ENCODE measurements around the gene FLRT2. TPM values are rescaled to one million over a fixed set of nuclear protein-coding genes. Genes with fewer than 3 reads are reported as not detected.

FLRT2 gene
- total and polyA plus RNA-seq, 10 of the 15 experiments (the other 5 are each of a cell fraction or from before 2014, with no cell fraction given): 0.03 to 0.13 TPM; not detected in 8

DNA sequence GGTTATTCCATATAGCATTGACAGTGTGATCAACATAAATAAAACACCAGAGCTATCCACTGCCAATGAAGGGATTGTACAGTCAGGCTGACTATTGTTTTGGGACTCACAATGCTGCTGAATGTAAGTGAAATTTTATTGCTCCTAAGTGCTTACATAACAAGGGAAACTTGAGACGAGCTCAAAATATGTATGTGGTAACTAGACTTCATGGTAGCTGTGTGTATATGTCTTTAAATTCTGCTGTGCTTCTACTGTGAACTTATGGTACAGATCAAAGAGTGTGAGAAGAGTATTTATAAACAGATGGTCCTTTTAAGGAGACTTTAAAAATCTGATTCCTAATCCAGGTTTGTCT is 6.9 kb downstream of the FLRT2 start (continued):
- no peak for TF ChIP-seq SKIL (IDR thresholded peaks at IDR 0.05; ENCODE audit: low read depth, poor library complexity, severe bottlenecking)

GRCh38 chr14:85537526-85537925 is 7.6 kb downstream of the FLRT2 start:
- Histone ChIP-seq H3K79me2 (ENCODE audit: control insufficient read depth, insufficient read depth, low read length) (no peaks in the 10 kb centered on the region), H3K9ac (ENCODE audit: control insufficient read depth, insufficient read depth, low read length) (no peak overlapping the region), H3K4me2 (ENCODE audit: control insufficient read depth, insufficient read depth) (no peak overlapping the region), H2AFZ (ENCODE audit: control insufficient read depth, low read depth, low read length) (no peak overlapping the region), H3K27ac (ENCODE audit: control insufficient read depth, insufficient read depth) (no peak overlapping the region), H3K27me3 (replicated peaks in 1 of 2; ENCODE audit: control insufficient read depth in 2 of 2, insufficient read depth in 2 of 2, low read length in 1 of 2) (no peaks in the 10 kb centered on the region), H3K36me3 (ENCODE audit: control insufficient read depth in 2 of 2, insufficient read depth in 2 of 2, low read length in 1 of 2) (no peaks in the 10 kb centered on the region), H3K4me1 (ENCODE audit: control insufficient read depth, insufficient read depth, low read length) (no peaks in the 10 kb centered on the region), H4K20me1 (ENCODE audit: control insufficient read depth, insufficient read depth) (no peaks in the 10 kb centered on the region), H3K4me3 (no peak overlapping the region), H3K9me3 (replicated peaks; ENCODE audit: control insufficient read depth, insufficient read depth, low read length) (no peaks in the 10 kb centered on the region; the same call in 2 of the 3 replicates)
- ChIA-PET RAD21 (ENCODE audit: unreplicated experiment) (interaction anchor here (0.8 kb wide), 1 partner anchor 33 kb away, joined by 4 read pairs; no protein-coding TSS in a partner anchor), POLR2A (interaction anchor here (0.7 kb wide), 1 partner anchor 375 kb away, joined by 3 read pairs; no protein-coding TSS in a partner anchor), SMC1A (ENCODE audit: uncharacterized antibody, unreplicated experiment) (no interaction called here), CTCF (no interaction called here)
- 27% methylated on average over 3 of the region's 3 CpGs for WGBS (ENCODE audit: insufficient coverage, insufficient replicate concordance, low lambda C conversion rate, missing lambda C conversion rate)
- no peak for ATAC-seq
- BruUV-seq (replicated peaks): no TSS peak
- DNase-seq (ENCODE audit: low read depth, low spot score): no peak
- no peak for FAIRE-seq
- TF ChIP-seq E4F1 (IDR thresholded peaks at IDR 0.05; ENCODE audit: borderline replicate concordance, partially characterized antibody) (no peak), ZNF24 (IDR thresholded peaks at IDR 0.05) (no peak), GATAD2B (conservative IDR thresholded peaks at IDR 0.05; ENCODE audit: low read depth) (no peak)
- intact Hi-C loops (cut with micrococcal nuclease; ENCODE audit: unreplicated experiment): no loop called here
- in situ Hi-C loops (cut with MboI): no loop called here

Measured in GM12878 (cell line).